Esophagus squamous epithelium (tissue), 5 donors: Measurements from ENCODE around the gene CACTIN. TPM values are rescaled to one million over a fixed set of nuclear protein-coding genes. Genes with fewer than 3 reads are reported as not detected.
"Not testable (repeated sequence)": the region's sequence is repeated elsewhere in the genome, so short reads cannot be mapped to it uniquely, and the experiment has no call there.

ENCODE experiments used
- DNase-seq: peaks from one replicate; lab custom pipeline; 2025; lab: John Stamatoyannopoulos, UW
- H3K27ac ChIP-seq, 4 donors: fragments of 200-600 bp; sonication (generic); one replicate each; pipeline ENCODE4 v1.5.1; 2016 to 2019; ENCODE audit warnings: mild to moderate bottlenecking in 1 of 4
- H3K27me3 ChIP-seq, 4 donors: fragments of 200-600 bp; sonication (generic); 1 replicate in 3 of 4; 2 replicates in 1 of 4; pipeline versions ENCODE4 v1.5.1 to v1.6.0; 2017 to 2021; ENCODE audit warnings: antibody characterized with exemption in 1 of 4
- H3K36me3 ChIP-seq, 3 donors: fragments of 200-600 bp; sonication (generic); one replicate each; pipeline ENCODE4 v1.5.1; 2016 to 2019
- H3K4me1 ChIP-seq, 3 donors: fragments of 200-600 bp; sonication (generic); one replicate each; pipeline ENCODE4 v1.5.1; 2017 to 2019
- H3K4me3 ChIP-seq, 4 donors: fragments of 200-600 bp; sonication (generic); 1 replicate in 3 of 4; 2 replicates in 1 of 4; pipeline ENCODE4 v1.5.1; 2016 to 2019; ENCODE audit warnings: mild to moderate bottlenecking in 2 of 4, moderate library complexity in 1 of 4
- H3K9me3 ChIP-seq, 3 donors: fragments of 200-600 bp; sonication (generic); one replicate each; pipeline ENCODE4 v1.5.1; 2016 to 2019
- POLR2A ChIP-seq, 4 donors: fragments of 450-650 bp; IDR thresholded peaks; one replicate each; pipeline ENCODE4 v1.6.1; 2017; ENCODE audit warnings: antibody characterized with exemption in 4 of 4, mild to moderate bottlenecking in 4 of 4, moderate library complexity in 3 of 4
- WGBS, 2 donors: methylation state at CpG; one replicate each; pipeline ENCODE4 v1.1.5; 2018; 5-methylcytosine and 5-hydroxymethylcytosine counted together
- intact Hi-C: fragments of 100-400 bp; cut with DNase I; formaldehyde crosslinking; loops from one replicate; pipeline ENCODE4 v1.15.0; 2022
- total RNA-seq, 4 donors: library from RNA; depleted of rRNA; stranded (reverse); fragments of >200 nt; gene quantifications; one replicate each; pipeline ENCODE4 v1.1.0, GENCODE V29; 2016
- TF ChIP-seq, protein P1 (sequence below), 6 experiments: fragments of 450-650 bp in 4 of 6; fragments of 200-600 bp in 2 of 6; sonication (generic) in 2 of 6; IDR thresholded peaks; one replicate each; pipeline ENCODE4 v1.5.1; 2016 to 2019; ENCODE audit warnings: antibody characterized with exemption in 6 of 6, mild to moderate bottlenecking in 4 of 6, moderate library complexity in 4 of 6
- donor health status: DM: yes; HTN: yes; CAD: no.

CACTIN gene
- total RNA-seq, 4 donors from 2014 or later = 15.9 to 26.7 (median 21.3) TPM

DNA sequence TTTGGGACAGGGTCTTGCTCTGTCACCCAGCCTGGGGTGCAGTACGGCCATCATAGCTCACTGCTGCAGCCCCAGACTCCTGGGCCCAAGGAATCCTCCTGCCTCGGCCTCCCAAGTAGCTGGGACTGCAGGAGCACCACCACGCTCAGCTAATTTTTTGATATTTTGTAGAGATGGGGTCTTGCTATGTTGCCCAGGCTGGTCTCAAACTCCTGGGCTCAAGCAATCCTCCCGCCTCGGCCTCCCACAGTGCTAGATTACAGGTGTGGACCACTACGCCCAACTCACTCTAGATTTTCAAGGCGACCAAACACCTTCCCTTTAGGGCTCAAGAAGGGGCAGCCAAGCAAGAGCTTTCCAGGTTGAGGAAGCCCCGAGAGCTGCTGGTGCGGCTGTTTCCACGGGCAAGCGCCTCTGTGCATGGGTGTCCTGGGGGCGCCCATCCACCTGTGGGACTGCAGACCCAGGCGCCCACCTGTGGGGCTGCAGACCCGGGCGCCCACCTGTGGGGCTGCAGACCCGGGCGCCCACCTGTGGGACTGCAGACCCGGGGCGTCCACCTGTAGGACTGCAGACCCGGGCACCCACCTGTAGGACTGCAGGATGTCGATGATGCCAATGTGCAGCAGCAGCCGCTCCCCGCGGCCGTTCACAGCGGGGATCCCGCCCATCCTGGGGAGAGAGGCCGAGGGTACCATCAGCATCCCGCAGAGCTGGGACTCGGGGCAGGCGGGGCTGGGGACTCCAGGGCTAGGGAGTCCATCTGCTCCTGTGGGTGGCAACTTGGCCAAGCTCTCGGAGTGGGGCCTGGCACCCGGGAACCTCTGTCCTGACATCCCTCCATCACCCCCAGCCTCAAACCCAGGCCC lies 21.7 kb upstream of the CACTIN start:
- DNase-seq = no peak
- intact Hi-C loops = no loop called here

GRCh38 chr19:3647102-3647501 lies 20.5 kb upstream of the CACTIN start:
- intact Hi-C loops = not testable (repeated sequence)
- 84 to 86% methylated on average over 3 to 4 of the region's 5 CpGs for WGBS, 2 donors

More for the DNA sequence above, 21.7 kb upstream of the CACTIN start:
- no peak overlapping the region for H3K4me3 ChIP-seq
- H3K36me3 ChIP-seq = peaks cover 18 to 91% (median 21%) of the 10 kb centered on the region in 3 donors
- no peaks in the 10 kb centered on the region for H3K27me3 ChIP-seq
- H3K27ac ChIP-seq = no peak overlapping the region
- WGBS, 2 donors = 95 to 97% methylated on average over 3 to 7 of the region's 33 CpGs
- TF ChIP-seq, protein P1, sequence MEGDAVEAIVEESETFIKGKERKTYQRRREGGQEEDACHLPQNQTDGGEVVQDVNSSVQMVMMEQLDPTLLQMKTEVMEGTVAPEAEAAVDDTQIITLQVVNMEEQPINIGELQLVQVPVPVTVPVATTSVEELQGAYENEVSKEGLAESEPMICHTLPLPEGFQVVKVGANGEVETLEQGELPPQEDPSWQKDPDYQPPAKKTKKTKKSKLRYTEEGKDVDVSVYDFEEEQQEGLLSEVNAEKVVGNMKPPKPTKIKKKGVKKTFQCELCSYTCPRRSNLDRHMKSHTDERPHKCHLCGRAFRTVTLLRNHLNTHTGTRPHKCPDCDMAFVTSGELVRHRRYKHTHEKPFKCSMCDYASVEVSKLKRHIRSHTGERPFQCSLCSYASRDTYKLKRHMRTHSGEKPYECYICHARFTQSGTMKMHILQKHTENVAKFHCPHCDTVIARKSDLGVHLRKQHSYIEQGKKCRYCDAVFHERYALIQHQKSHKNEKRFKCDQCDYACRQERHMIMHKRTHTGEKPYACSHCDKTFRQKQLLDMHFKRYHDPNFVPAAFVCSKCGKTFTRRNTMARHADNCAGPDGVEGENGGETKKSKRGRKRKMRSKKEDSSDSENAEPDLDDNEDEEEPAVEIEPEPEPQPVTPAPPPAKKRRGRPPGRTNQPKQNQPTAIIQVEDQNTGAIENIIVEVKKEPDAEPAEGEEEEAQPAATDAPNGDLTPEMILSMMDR (IDR thresholded peaks at IDR 0.05) = no peak
- TF ChIP-seq POLR2A (IDR thresholded peaks at IDR 0.05) = no peak
- no peaks in the 10 kb centered on the region for H3K9me3 ChIP-seq
- H3K4me1 ChIP-seq = peaks cover 0 to 9% (median 4%) of the 10 kb centered on the region in 3 donors

GRCh38 chr19:3646336-3647092 lies 19.9 kb upstream of the CACTIN start:
- DNase-seq = no peak
- TF ChIP-seq POLR2A (IDR thresholded peaks at IDR 0.05) = no peak
- TF ChIP-seq, protein P1 (IDR thresholded peaks at IDR 0.05) = no peak
- Histone ChIP-seq H3K27ac (no peak overlapping the region), H3K4me1 (peaks cover 0 to 9% (median 4%) of the 10 kb centered on the region in 3 donors), H3K36me3 (peaks cover 6 to 91% (median 6%) of the 10 kb centered on the region in 3 donors), H3K4me3 (no peak overlapping the region), H3K9me3 (no peaks in the 10 kb centered on the region), H3K27me3 (no peaks in the 10 kb centered on the region)
- intact Hi-C loops = no loop called here
- 86 to 87% methylated on average over 2 to 19 of the region's 23 CpGs for WGBS, 2 donors

More at GRCh38 chr19:3647102-3647501, 20.5 kb upstream of the CACTIN start:
- not testable (repeated sequence) for H3K4me3 ChIP-seq, H3K9me3 ChIP-seq, H3K4me1 ChIP-seq, H3K27ac ChIP-seq, H3K27me3 ChIP-seq, DNase-seq
- H3K36me3 ChIP-seq = peaks cover 7 to 91% (median 9%) of the 10 kb centered on the region in 3 donors

GRCh38 chr19:3645726-3646125 lies 19.1 kb upstream of the CACTIN start:
- Histone ChIP-seq H3K9me3 (no peaks in the 10 kb centered on the region), H3K27me3 (no peaks in the 10 kb centered on the region), H3K27ac (no peak overlapping the region), H3K36me3 (peaks cover 0 to 91% (median 4%) of the 10 kb centered on the region in 3 donors), H3K4me1 (peaks cover 0 to 9% (median 4%) of the 10 kb centered on the region in 3 donors), H3K4me3 (no peak overlapping the region)
- intact Hi-C loops = no loop called here
- TF ChIP-seq, protein P1 (IDR thresholded peaks at IDR 0.05) = no peak
- TF ChIP-seq POLR2A (IDR thresholded peaks at IDR 0.05) = no peak
- DNase-seq = no peak
- WGBS, 2 donors = 86% methylated on average over 9 of the region's 21 CpGs; no CpG with 5 or more reads in 1 of the 2 donors

DNA sequence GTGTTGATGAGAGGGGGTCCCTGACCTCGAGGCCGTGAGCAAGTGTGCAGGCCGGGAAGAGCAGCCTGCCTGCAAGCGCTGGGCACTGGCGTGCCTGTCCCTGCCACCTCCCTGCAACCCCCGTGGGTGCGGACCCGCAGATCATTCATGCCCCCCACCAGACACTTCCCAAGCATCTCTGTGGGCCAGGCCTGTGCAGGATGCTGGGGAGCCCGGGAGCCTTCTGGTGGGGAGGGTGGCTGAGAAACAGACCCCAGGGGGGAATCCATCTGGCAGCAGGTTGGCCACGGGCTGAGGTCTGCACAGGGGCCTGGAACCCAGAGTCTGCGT lies 18.4 kb upstream of the CACTIN start:
- Histone ChIP-seq H3K4me1 (peaks cover 0 to 9% (median 4%) of the 10 kb centered on the region in 3 donors), H3K9me3 (no peaks in the 10 kb centered on the region), H3K27ac (no peak overlapping the region), H3K36me3 (peaks cover 0 to 91% (median 4%) of the 10 kb centered on the region in 3 donors), H3K27me3 (no peaks in the 10 kb centered on the region), H3K4me3 (no peak overlapping the region)
- DNase-seq = no peak
- TF ChIP-seq, protein P1 (IDR thresholded peaks at IDR 0.05) = no peak
- no peak for TF ChIP-seq POLR2A (IDR thresholded peaks at IDR 0.05)
- intact Hi-C loops = no loop called here
- WGBS, 2 donors = no CpG with 5 or more reads among the region's 11 CpGs
